VCaP (cell line): Measurements from ENCODE around the gene MSH5.

Experiments
- H3K27ac ChIP-seq: fragments of 450-650 bp; 2 replicates; pipeline ENCODE4 v1.5.1; 2017
- TF ChIP-seq, protein P1 (sequence below): fragments of 450-650 bp; conservative IDR thresholded peaks from 2 replicates; pipeline ENCODE4 v1.5.1; 2017; ENCODE audit warnings: mild to moderate bottlenecking, moderate library complexity

The MSH5 gene

DNA sequence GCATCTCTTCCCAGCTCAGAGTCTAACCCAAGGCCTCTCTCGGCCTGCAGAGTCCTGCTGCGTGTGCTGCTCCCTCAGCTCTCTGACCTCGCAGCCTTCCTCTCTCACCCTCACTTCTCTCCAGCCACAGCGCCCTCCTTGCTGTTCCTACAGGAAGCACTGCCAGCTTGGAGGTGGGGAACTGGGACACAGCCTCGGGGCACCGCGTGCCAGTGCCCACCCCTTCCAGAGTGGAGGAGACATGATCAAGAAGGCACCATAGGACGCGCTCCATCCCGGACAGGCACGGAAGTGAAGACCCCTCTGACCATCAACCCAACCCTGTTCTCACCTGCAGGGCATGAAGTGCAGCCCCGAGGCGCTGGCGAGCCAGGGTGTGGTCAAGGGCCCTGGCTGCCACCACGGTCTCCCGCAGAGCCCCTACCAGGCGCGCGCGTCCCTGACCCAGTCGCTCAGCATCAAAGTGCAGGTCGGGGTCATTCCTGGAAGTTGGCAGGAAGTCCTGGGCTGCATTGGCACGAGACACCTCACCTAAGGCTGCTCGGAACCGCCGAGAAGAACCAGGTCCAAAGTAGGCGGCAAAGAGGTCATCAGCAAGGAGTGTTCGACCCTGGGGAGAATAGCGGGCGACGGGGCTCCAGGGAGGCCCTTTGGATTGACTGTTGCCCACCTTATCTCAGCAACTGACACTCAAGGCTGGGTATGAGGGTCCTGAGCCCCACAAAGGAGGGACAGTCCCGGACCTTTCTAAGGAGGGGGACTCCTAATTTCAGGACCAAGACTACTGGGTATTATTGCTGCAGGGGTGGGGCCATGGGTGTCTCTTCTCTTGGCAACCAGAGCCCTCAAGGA, 36.1 kb downstream of the MSH5 start:
- TF ChIP-seq, protein P1, sequence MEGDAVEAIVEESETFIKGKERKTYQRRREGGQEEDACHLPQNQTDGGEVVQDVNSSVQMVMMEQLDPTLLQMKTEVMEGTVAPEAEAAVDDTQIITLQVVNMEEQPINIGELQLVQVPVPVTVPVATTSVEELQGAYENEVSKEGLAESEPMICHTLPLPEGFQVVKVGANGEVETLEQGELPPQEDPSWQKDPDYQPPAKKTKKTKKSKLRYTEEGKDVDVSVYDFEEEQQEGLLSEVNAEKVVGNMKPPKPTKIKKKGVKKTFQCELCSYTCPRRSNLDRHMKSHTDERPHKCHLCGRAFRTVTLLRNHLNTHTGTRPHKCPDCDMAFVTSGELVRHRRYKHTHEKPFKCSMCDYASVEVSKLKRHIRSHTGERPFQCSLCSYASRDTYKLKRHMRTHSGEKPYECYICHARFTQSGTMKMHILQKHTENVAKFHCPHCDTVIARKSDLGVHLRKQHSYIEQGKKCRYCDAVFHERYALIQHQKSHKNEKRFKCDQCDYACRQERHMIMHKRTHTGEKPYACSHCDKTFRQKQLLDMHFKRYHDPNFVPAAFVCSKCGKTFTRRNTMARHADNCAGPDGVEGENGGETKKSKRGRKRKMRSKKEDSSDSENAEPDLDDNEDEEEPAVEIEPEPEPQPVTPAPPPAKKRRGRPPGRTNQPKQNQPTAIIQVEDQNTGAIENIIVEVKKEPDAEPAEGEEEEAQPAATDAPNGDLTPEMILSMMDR = no peak
- no peak overlapping the region for H3K27ac ChIP-seq

DNA sequence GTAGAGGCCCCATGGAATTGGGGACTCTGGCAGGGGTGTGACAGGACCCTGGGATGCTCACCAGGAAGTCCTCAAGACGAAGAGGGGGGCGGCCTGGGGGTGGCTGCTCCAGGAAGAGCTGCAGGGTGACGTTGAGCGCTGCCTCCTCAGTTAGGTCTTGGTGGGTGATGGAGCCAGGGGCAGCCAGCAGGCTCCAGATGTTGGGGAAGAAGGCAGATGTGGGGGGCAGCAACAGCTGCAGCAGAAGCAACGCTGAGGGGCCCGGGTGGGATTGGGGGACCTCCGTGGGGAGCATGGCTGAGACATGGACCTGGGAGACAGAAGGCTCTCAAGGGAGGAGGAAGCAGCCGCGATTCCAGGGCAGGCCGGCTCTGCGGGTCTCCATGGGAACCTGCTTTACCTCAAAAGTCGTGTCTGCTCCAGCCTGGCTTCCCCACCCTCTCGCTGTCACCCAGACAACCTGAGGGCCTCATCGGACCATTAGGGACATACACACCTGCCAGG, 36.7 kb downstream of the MSH5 start:
- H3K27ac ChIP-seq = no peak overlapping the region
- TF ChIP-seq, protein P1 = no peak

DNA sequence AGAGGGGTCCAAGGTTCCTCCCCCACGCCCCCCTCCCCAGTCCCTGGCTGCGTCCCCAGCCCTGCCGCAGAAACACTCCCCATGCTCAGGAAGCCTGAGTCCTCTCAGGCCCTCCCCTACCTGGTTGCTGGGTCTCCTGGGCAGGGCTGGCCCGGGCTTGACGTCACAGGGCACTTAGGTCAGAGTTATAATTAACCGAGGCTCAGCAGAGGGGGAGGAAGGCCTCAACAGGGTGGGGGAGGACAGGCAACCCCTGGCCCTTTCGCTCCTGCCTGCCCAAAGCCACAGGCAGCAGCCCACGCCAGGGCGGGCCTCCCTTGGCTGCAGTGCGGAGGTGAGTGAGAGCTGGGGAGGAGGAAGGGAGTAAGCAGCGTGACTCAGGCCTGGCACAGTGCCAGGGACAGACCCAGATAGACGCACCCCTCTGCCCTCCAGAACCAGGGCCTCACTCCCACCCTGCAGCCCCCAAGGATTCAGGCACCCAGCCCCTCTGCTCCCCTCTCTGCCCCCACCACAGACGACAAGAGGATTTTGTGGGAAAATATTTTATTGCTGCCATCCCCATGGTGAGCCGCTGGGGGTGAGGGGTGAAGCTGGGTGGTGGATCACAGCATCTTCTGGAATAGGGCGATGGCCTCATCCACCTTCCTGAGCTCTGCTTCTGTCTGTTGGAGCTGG, 37.3 kb downstream of the MSH5 start, which contains the start of gene VWA7:
Gene VWA7, minus strand, starts transcription at position 340 of the 678 bp plus-strand sequence. CDS start 549 bp downstream, outside the sequence.
- TF ChIP-seq, protein P1 = no peak
- no peak within 1 kb of the TSS for H3K27ac ChIP-seq

DNA sequence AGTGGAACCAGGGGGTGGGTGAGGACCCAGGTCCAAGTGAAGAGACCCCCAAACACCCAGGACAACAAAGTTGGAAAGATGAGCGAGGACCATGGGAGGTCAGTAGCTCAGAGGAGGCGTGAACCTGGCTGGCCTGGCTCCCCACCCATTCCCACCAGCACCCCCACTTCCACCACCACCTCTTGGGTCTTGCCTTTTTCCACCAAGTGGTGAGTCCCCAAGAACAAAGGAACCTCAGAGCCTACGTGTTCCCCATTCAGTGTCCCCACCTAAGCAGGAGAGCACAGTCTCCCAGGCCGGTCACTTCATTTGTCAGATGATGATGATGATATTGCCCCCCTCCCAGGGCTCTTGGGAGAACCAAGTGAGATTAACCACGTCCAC, 37.9 kb downstream of the MSH5 start:
- TF ChIP-seq, protein P1 = no peak
- no peak overlapping the region for H3K27ac ChIP-seq

DNA sequence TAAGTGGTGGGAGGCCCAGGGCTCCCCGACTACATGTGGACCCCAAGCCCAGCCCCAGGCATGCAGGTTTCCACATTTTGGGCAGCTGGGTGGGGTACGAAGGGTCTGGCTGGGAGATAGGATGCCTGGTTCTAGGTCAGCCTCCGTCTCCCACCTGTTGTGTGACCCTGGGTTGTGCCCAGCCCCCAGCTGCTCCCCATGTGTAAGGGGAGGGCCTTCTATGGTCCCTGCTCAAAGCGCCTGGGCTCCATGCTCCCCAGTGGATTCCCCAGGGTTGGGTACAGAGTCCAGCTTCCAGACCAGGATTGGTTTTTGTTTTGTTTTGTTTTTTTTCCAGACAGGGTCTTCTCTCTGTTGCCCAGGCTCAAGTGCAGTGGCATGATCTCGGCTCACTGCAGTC, 38.4 kb downstream of the MSH5 start:
- no peak overlapping the region for H3K27ac ChIP-seq
- TF ChIP-seq, protein P1 = no peak

DNA sequence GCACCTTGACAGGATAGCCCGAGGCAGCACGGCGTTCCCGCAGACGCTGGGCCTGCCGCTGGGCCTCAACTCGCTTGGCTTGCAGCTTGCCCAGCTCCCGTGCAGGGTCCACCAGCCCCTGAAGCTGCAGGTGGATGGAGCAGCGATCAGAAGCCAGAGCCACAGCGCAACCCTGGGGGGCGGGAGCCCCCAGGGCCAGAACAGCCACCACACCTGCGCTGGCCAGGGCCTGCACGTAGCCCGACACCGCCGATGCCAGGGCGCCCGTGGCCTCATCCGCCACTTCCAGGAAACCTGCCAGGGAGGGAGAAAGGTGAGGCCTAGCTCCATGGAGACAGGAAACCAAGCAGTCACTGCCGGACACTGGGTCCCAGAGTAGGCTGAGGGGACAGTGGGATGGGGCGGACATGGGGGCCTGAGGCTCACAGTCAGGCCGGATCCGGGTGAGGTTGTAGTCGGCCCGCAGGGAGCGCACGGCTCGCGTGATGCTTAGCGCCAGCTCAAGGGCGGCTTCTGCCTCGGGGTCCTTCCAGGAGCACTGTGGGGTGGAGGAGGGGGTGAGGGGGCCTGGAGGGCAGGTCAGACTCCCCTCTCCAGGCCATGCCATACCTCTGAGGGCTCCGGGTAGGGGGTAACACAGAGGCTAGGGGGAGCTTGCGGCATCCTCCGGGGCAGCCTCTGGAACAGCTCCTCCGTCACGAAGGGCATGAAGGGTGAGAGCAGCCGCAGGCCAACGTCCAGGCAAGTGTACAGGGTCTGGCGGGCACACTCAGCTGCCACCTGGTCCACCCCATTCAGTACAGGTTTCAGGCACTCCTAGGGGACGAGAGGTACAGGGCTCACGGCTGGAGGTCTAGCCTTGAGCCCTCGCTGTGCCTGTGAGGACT, 39.4 kb downstream of the MSH5 start:
- no peak overlapping the region for H3K27ac ChIP-seq
- TF ChIP-seq, protein P1 = no peak
